Lower leg skin (tissue), 4 donors: ENCODE data around the gene ARMS2. TPM values are rescaled to one million over a fixed set of nuclear protein-coding genes. Genes with fewer than 3 reads are reported as not detected.

Experiments used
- DNase-seq, 2 donors: peaks; one replicate each; pipeline ENCODE4 v3.0.0-alpha.2; 2019; ENCODE audit warnings: low spot score in 2 of 2
- H3K4me3 ChIP-seq: fragments of 200-600 bp; sonication (generic); 2 replicates; pipeline ENCODE4 v1.5.1; 2017; ENCODE audit warnings: mild to moderate bottlenecking, low read depth; ENCODE audit not compliant: poor library complexity, severe bottlenecking
- CTCF ChIP-seq, 3 donors: fragments of 450-650 bp; IDR thresholded peaks; one replicate each; pipeline ENCODE4 v1.5.1; 2016; ENCODE audit warnings: antibody characterized with exemption in 3 of 3, mild to moderate bottlenecking in 3 of 3, moderate library complexity in 2 of 3
- POLR2A ChIP-seq, 2 donors: fragments of 450-650 bp; IDR thresholded peaks; one replicate each; pipeline ENCODE4 v1.6.1; 2016 to 2017; ENCODE audit warnings: antibody characterized with exemption in 2 of 2, mild to moderate bottlenecking in 1 of 2, moderate library complexity in 1 of 2
- WGBS, 2 donors: methylation state at CpG; one replicate each; pipeline ENCODE4 v1.1.5; 2018; 5-methylcytosine and 5-hydroxymethylcytosine counted together
- intact Hi-C: fragments of 100-400 bp; cut with DNase I; formaldehyde crosslinking; loops from one replicate; pipeline ENCODE4 v1.15.0; 2023; ENCODE audit warnings: low total_unique reads
- total RNA-seq, 4 donors: library from RNA; depleted of rRNA; stranded (reverse); fragments of >200 nt; gene quantifications; one replicate each; pipeline ENCODE4 v1.1.0, GENCODE V29; 2016

ARMS2 gene
- total RNA-seq, 4 donors from 2014 or later = not detected

- DNase-seq = peak in 1 of 2 donors; percentile 81
- H3K4me3 ChIP-seq = no peak overlapping the region
- intact Hi-C loops = no loop called here
Measured at GRCh38 chr10:122464586-122464985, 10.1 kb downstream of the ARMS2 start.

DNA sequence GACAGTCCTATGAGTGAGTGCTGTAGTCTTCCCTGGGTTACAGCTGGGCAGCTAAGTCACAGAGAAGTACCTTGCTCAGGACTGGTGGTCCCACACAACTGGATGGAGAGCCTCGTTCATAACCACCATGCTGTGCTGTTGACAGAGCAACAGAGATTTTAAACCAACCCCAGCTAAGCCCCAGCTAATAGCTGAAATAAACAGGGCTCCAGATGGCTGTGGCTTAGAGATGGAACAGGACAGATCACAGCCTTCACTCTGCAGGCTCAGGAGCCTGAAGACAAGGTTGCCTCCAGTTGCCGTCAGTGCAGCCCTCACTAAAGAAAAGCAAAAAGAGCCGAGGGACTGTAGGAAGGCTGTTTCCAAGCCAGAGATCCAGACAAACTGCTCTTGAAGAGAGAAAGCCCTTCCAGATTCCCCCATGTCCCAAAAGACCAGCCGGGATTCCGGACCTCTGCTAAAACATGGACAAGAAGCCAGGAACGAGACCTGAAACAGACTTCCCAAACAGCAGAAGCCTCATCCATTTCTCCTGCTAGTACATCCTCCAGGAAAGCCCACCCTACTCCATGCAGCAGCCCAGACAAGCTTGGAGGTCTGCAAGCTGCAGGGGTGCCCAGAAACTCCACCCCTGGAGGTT, 11.1 kb downstream of the ARMS2 start:
- no peak overlapping the region for H3K4me3 ChIP-seq
- 83 to 88% methylated on average over 6 of the region's 6 CpGs for WGBS, 2 donors
- intact Hi-C loops = no loop called here
- peak in 1 of 2 donors; percentile 79 for DNase-seq
- TF ChIP-seq POLR2A (IDR thresholded peaks at IDR 0.05) (no peak), CTCF (IDR thresholded peaks at IDR 0.05) (no peak)

More at GRCh38 chr10:122464586-122464985, 10.1 kb downstream of the ARMS2 start:
- TF ChIP-seq POLR2A (IDR thresholded peaks at IDR 0.05) (no peak), CTCF (IDR thresholded peaks at IDR 0.05) (no peak)
- WGBS, 2 donors = 88 to 89% methylated on average over 11 of the region's 11 CpGs

- 76 to 86% methylated on average over 8 of the region's 8 CpGs for WGBS, 2 donors
- TF ChIP-seq CTCF (IDR thresholded peaks at IDR 0.05) = no peak
- TF ChIP-seq POLR2A (IDR thresholded peaks at IDR 0.05) = no peak
- intact Hi-C loops = no loop called here
- DNase-seq = peak in 1 of 2 donors; percentile 54
- no peak overlapping the region for H3K4me3 ChIP-seq
Measured at GRCh38 chr10:122466951-122467381, 12.5 kb downstream of the ARMS2 start.

DNA sequence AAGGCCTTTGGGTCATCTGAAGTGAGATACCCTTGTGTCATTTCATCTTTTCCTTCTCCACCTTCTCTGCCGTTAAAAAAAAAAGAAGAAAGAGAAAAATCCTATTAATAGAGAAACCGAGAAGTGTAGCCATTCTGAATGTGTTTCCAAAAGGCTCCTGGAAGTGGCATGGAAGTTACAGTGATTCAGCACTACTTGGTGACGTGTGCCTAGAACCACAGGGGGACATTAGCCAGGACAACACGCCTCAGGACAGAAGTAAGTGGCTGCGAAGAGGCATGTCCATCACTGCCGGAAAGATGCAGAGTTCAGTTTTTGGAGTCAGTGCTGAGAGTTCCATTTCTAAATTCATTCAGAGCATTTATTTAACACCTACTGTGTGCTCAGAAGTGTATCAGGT, 13.2 kb downstream of the ARMS2 start:
- no peak overlapping the region for H3K4me3 ChIP-seq
- TF ChIP-seq CTCF (IDR thresholded peaks at IDR 0.05) = no peak
- no peak for TF ChIP-seq POLR2A (IDR thresholded peaks at IDR 0.05)
- intact Hi-C loops = no loop called here
- WGBS, 2 donors = 87 to 90% methylated on average over 6 of the region's 6 CpGs
- DNase-seq = peak in 1 of 2 donors; percentile 32

- no peak overlapping the region for H3K4me3 ChIP-seq
- TF ChIP-seq CTCF (IDR thresholded peaks at IDR 0.05) (no peak), POLR2A (IDR thresholded peaks at IDR 0.05) (no peak)
- intact Hi-C loops = no loop called here
- WGBS, 2 donors = 64 to 74% methylated on average over 5 of the region's 5 CpGs
- DNase-seq = no peak
Measured at GRCh38 chr10:122468307-122468925, 14.0 kb downstream of the ARMS2 start.
